OCI-LY3 (cell line): ENCODE results near the gene DHRS11.

ENCODE experiments used
- H2AFZ ChIP-seq: fragments of 200-600, 300-600 bp; shearing (Covaris generic); 2 replicates; pipeline ENCODE4 v1.6.0; 2014; ENCODE audit warnings: antibody characterized with exemption, low read depth, low read length
- H3K27ac ChIP-seq: fragments of 200-600, 300-600 bp; sonication (generic); 2 replicates; pipeline ENCODE4 v1.5.1; 2014; ENCODE audit warnings: mild to moderate bottlenecking, low read length, moderate library complexity, mixed read lengths
- H3K27me3 ChIP-seq: fragments of 200-600, 300-600 bp; sonication (generic); 2 replicates; pipeline ENCODE4 v1.6.1; 2014; ENCODE audit warnings: low read depth, low read length, mixed read lengths
- H3K36me3 ChIP-seq: fragments of 200-600, 300-600 bp; sonication (generic); replicated peaks from 2 replicates; pipeline ENCODE3; 2014; ENCODE audit warnings: low read depth, low read length, mixed read lengths
- H3K4me1 ChIP-seq: fragments of 300-600, 200-600 bp; sonication (generic); 2 replicates; pipeline ENCODE4 v1.6.1; 2014; ENCODE audit warnings: low read length, mixed read lengths
- H3K4me2 ChIP-seq: fragments of 200-600, 300-600 bp; sonication (generic); 2 replicates; pipeline ENCODE4 v1.6.1; 2014; ENCODE audit warnings: low read length, mixed read lengths
- H3K4me3 ChIP-seq: fragments of 300-600, 200-600 bp; sonication (generic); 2 replicates; pipeline ENCODE4 v1.5.1; 2014; ENCODE audit warnings: antibody characterized with exemption, mild to moderate bottlenecking, low read length, moderate library complexity
- H3K79me2 ChIP-seq: fragments of 300-600, 200-600 bp; shearing (Covaris generic); 2 replicates; pipeline ENCODE4 v1.6.1; 2014; ENCODE audit warnings: mild to moderate bottlenecking, low read length, mixed read lengths
- H3K9ac ChIP-seq: fragments of 300-600, 200-600 bp; shearing (Covaris generic); 2 replicates; pipeline ENCODE4 v1.6.0; 2014; ENCODE audit warnings: mild to moderate bottlenecking, low read length, moderate library complexity
- H3K9me3 ChIP-seq: fragments of 200-600, 300-600 bp; shearing (Covaris generic); 2 replicates; pipeline ENCODE4 v1.6.1; 2014; ENCODE audit warnings: low read length, mixed read lengths; ENCODE audit not compliant: insufficient read depth
- H4K20me1 ChIP-seq: fragments of 200-600, 300-600 bp; sonication (generic); 2 replicates; pipeline ENCODE4 v1.6.1; 2016; ENCODE audit warnings: low read length, mixed read lengths; ENCODE audit not compliant: insufficient read depth
- CTCF ChIP-seq: fragments of 200-600, 300-600 bp; sonication (generic); IDR thresholded peaks from 2 replicates; pipeline ENCODE4 v1.5.1; 2014; ENCODE audit warnings: antibody characterized with exemption, low read length, low read depth
- EZH2phosphoT487 ChIP-seq: fragments of 200-600 bp; shearing (Covaris generic); IDR thresholded peaks from 2 replicates; pipeline ENCODE4 v1.6.1; 2018; ENCODE audit warnings: antibody characterized with exemption, mixed run types, low read depth

DHRS11 gene

GRCh38 chr17:36576793-36577192 lies 14.9 kb upstream of the DHRS11 start:
- no peak overlapping the region for H3K9ac ChIP-seq
- H3K27ac ChIP-seq = no peak overlapping the region
- H3K79me2 ChIP-seq = peaks cover 29% of the 10 kb centered on the region
- no peaks in the 10 kb centered on the region for H3K9me3 ChIP-seq
- H3K4me2 ChIP-seq = no peak overlapping the region
- H2AFZ ChIP-seq = no peak overlapping the region
- H4K20me1 ChIP-seq = peaks cover 3% of the 10 kb centered on the region; the same call in 1 of the 2 replicates
- H3K4me1 ChIP-seq = no peaks in the 10 kb centered on the region
- no peaks in the 10 kb centered on the region for H3K27me3 ChIP-seq
- H3K36me3 ChIP-seq = peaks cover 31% of the 10 kb centered on the region
- H3K4me3 ChIP-seq = no peak overlapping the region
- no peak for TF ChIP-seq CTCF
- TF ChIP-seq EZH2phosphoT487 = no peak

- Histone ChIP-seq H3K79me2 (peaks cover 16% of the 10 kb centered on the region), H3K9me3 (no peaks in the 10 kb centered on the region), H3K4me3 (no peak overlapping the region), H3K36me3 (peaks cover 27% of the 10 kb centered on the region), H3K4me1 (no peaks in the 10 kb centered on the region), H2AFZ (no peak overlapping the region), H4K20me1 (peaks cover 3% of the 10 kb centered on the region; the same call in 1 of the 2 replicates), H3K9ac (no peak overlapping the region), H3K27ac (no peak overlapping the region), H3K4me2 (no peak overlapping the region), H3K27me3 (no peaks in the 10 kb centered on the region)
- TF ChIP-seq EZH2phosphoT487 (no peak), CTCF (no peak)
These were observed 13.0 kb upstream of the DHRS11 start for GRCh38 chr17:36578671-36579070.

GRCh38 chr17:36583787-36584186 lies 7.9 kb upstream of the DHRS11 start:
- Histone ChIP-seq H4K20me1 (no peaks in the 10 kb centered on the region), H3K4me2 (no peak overlapping the region), H3K27ac (no peak overlapping the region), H3K4me3 (no peak overlapping the region), H3K27me3 (no peaks in the 10 kb centered on the region), H3K9ac (no peak overlapping the region), H3K36me3 (peaks cover 27% of the 10 kb centered on the region), H2AFZ (no peak overlapping the region), H3K9me3 (no peaks in the 10 kb centered on the region), H3K4me1 (no peaks in the 10 kb centered on the region), H3K79me2 (no peaks in the 10 kb centered on the region)
- TF ChIP-seq EZH2phosphoT487 (no peak), CTCF (no peak)

GRCh38 chr17:36586138-36586537 lies 5.5 kb upstream of the DHRS11 start:
- no peak overlapping the region for H3K4me2 ChIP-seq
- TF ChIP-seq CTCF (no peak), EZH2phosphoT487 (no peak)
- H3K27ac ChIP-seq = no peak overlapping the region
- H3K9me3 ChIP-seq = no peaks in the 10 kb centered on the region
- no peak overlapping the region for H3K4me3 ChIP-seq
- H3K9ac ChIP-seq = no peak overlapping the region
- no peaks in the 10 kb centered on the region for H4K20me1 ChIP-seq
- no peaks in the 10 kb centered on the region for H3K79me2 ChIP-seq
- no peak overlapping the region for H2AFZ ChIP-seq
- H3K27me3 ChIP-seq = no peaks in the 10 kb centered on the region
- peaks cover 29% of the 10 kb centered on the region for H3K36me3 ChIP-seq
- peaks cover 3% of the 10 kb centered on the region; the same call in 1 of the 2 replicates for H3K4me1 ChIP-seq
